Erythroblast (primary cell): ENCODE data around the gene CNOT11.
"Not testable (repeated sequence)": the region's sequence is repeated elsewhere in the genome, so short reads cannot be mapped to it uniquely, and the experiment has no call there.

Source experiments
- DNase-seq, 2 experiments: peaks; one replicate each; lab custom pipeline; 2025; lab: John Stamatoyannopoulos, UW
- GATA1 ChIP-seq: IDR thresholded peaks from 2 replicates; pipeline ENCODE4 v1.6.1; 2011; ENCODE audit warnings: low read depth, mild to moderate bottlenecking, control low read depth, low read length, moderate library complexity
- POLR2A ChIP-seq: IDR thresholded peaks from 2 replicates; pipeline ENCODE4 v1.6.1; 2011; ENCODE audit warnings: mild to moderate bottlenecking, low read length

CNOT11 gene

DNA sequence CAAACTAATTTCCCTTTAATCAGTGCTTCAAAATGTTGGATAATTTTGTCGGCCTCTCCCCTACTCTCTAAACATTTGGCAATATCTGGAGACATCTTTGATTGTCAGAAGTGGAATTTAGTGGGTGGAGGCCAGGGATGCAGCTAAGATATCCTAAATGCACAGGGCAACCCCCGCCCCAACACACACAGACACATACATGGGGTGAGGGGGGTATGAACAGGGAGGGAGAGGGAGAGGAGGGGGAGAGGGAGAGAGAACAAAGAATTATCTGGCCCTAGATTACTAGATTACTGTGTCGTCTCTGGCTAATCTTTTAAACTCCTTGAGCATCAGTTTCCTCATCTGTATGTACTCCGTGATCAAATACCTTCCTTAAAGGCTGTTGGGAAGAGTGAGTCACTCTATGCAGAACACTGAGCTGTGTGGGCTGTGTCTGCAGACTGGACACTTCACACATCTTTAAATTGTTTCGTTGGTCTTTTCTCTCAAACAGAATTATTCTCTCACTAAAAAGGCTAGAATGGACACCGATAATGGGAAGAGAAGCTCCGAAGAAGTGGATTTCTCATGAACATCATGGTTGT, 52.9 kb downstream of the CNOT11 start:
- no peak for TF ChIP-seq GATA1
- no peak for TF ChIP-seq POLR2A
- DNase-seq = peak; percentile 12 to 35

DNA sequence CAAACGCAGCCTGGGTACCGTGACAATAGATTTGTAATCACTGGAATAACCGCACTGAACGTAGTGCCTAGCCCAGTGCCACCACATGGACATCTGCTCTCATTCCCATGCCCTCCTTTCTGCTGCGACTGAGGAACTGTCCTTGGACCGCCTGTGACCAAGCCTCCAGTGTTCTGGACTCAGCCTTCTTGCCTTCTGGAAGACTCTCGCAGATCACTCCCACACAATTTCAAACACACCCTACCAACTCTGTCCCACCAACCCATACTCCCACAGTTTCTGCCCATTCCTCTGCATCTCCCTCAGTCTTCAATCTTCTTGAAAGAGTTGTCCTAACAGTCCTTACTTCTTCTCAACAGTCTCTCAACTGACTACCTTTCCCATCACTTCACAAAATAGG, 53.7 kb downstream of the CNOT11 start:
- TF ChIP-seq POLR2A (no peak), GATA1 (no peak)
- DNase-seq = no peak

DNA sequence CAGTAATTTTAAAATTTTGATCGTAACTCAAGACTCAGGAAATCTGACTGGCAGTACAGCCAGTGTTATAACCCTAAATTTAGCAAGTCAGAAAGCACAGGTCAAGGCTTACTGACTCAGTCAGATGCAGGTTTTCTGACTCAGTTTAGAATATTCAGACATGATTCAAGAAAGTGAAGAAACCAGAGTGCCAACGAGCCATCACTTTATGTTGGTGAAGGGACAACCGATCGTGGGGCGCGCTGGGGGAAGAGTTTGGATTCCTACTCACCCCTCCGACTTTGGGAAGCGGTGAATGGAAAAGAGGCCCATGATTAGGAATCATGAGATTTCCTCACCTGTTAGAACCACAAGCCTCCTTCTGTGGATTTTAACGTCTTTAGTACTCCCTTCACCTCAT, 54.8 kb downstream of the CNOT11 start:
- DNase-seq = peak in 1 of 2 experiments; percentile 56
- TF ChIP-seq GATA1 = no peak
- no peak for TF ChIP-seq POLR2A

DNA sequence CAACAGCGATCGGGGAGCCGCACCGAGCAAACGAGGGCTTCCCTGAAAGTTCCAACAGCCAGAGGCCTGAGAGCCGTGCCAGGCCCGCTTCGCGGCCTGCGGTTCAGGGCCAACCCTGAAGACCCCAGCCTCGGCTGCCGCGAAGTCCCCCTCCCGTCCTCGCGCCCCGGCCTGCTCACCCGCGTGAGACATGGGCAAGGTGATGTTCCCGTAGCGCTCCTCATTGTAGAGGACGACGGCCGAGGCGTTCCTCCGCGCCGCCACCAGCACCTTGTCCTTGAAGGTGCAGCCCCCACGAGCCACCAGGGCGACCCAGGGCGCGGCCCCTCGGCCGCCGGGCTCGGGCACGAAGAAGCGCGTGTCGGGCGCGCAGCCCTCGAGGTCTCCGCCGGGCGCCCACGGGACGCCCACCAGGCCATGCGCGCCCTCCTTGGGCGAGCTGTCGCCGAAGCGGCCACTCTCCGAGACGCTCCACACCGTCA, 55.3 kb downstream of the CNOT11 start:
- DNase-seq = peak; percentile 67 to 78
- no peak for TF ChIP-seq POLR2A

DNA sequence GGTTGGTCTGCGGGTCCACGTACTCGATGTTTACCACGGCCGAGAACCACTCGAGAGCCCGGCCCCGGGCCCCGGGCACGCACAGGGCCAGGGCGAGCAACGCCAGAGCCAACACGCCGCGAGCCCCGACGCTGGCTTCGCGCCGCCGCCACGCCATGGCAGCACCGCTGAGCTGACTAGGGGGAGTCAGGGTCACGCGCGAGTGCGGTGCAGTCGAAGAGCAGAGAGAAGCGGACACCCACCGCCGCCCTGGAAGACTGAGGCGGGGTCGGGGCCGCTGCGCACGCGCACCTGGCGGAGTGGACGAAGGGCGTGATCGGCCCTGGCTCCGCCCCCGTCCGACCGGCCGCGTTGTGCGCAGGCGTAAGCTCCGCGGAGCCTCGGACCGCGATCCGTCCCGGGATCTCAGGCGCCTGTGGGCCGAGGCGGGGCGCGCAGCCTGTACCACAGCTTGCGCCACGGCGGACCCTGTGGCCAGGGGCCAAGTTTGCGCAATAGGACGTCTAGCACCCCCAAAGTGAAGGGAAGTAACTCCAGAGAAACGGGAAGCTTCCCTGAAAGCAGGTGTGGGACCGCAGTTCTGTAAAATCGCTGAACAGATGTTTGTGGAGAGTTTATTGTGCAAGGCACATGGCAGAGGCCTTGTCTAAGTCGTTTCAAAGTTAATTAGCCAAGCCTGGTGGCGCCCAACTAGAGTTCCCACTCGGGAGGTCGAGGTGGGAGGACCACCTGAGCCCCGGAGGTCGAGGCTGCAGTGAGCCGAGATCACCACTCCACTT, 55.9 kb downstream of the CNOT11 start, which contains the start of gene RNF149:
RNF149 (minus strand) TSS at position 270 of the 779 bp plus-strand sequence; CDS start at position 157, 113 bp downstream.
- peak; percentile 94 to 97 for DNase-seq
- TF ChIP-seq POLR2A (peak; percentile 89), GATA1 (no peak)

DNA sequence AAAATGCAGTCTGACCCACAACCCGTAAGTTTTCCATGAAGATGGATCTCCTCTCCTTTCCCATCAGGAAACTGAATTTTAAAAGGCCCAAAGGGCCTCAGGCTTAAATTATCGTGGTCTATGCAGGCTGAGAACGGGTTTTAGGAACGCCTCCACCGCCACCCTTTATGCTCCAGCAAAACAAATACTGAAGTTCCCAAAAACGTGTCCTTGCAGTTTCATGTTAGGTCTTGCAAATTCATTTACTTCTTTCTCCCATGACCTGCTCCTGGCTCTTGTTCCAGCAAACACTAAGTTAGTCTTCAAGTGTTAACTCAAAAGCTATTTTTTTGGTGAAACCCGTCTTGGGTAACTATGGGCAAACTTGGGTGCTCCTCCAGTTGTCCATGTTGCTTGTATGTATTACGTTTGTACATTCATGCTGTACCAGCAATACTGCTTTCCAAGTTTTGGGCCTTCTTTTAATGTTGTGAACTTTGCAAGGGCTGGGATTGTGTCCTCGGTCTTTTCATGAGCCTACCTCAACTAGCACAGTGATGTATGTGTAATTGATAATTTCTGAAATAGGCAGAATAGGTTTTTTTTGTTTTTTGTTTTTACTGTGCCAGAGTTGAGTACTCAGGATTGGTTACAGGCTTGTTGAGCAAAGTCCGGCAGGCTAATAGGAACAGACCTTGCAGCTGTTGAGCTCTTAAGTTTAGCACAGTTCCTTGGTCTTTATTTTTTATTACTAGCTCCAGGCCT, 57.6 kb downstream of the CNOT11 start:
- DNase-seq = no peak
- TF ChIP-seq GATA1 (no peak), POLR2A (no peak)

DNA sequence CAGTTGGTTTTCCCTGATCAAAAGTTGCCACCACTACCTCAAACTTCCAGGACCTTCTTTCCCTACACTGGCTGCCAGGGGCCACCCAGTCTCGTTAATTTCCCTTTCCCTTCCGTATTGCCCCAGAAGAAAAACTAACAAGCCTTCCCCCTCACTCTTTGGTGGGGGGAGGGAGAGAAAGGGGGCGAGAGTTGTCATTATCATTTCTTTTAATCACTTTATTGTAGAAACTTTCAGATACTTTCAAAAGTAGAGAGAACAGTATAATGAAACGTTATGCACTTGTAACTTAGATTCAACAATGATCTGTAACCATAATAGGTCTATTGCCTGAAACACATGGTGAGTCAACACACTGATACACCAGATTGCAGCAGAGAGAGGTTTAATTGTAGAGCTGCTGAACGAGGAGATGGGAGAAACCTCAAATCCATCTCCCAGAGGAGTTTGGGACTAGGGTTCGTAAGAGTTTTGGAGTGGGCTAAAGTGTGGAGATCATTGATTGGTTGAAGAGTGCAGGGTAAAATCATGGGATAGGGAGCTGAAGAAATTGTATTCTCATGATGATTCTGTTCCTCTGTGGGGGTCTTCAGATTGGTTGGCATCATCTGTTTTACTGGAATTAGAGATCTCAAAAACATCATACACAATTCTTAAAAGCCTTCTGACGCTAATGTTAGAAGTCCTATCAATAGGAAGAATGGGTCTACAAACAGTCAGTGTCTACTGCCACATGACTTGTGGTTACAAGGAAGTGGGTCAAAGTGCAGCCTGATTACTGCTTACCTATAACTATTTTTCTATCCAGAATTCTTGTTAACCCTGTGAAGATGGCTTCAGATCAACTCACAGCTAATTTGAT, 58.4 kb downstream of the CNOT11 start:
- TF ChIP-seq POLR2A = no peak
- no peak for TF ChIP-seq GATA1
- DNase-seq = peak in 1 of 2 experiments; percentile 17

DNA sequence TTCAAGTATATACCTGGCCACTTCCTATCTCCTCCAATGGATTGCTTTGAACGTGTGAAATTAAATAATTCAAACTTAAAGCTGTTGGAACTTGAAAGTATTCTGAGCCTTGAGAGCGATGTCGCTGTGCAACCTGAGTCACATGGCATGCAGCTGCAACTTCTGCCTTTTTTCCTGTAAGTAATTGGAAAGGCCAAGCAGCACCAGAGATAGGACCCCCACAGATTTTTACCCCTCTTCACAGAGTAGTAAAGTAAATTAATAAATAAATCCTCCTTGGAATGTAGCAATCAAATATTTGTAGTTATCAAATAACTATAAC, 59.0 kb downstream of the CNOT11 start:
- DNase-seq = peak in 1 of 2 experiments; percentile 25
- TF ChIP-seq POLR2A (no peak), GATA1 (no peak)

DNA sequence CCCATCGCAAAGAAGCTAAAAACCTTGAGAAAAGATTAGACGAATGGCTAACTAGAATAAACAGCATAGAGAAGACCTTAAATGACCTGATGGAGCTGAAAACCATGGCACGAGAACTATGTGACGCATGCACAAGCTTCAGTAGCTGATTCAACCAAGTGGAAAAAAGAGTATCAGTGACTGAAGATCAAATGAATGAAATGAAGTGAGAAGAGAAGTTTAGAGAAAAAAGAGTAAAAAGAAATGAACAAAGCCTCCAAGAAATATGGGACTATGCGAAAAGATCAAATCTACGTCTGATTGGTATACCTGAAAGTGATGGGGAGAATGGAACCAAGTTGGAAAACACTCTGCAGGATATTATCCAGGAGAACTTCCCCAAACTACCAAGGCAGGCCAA, 63.9 kb downstream of the CNOT11 start:
- DNase-seq = not testable (repeated sequence)
